HG02884 (cell line): Measurements from ENCODE around the gene ZNF586.
"Not testable (repeated sequence)": the region's sequence is repeated elsewhere in the genome, so short reads cannot be mapped to it uniquely, and the experiment has no call there.

Source experiments
- ATAC-seq: cut with Tn5 transposase; IDR thresholded peaks from one replicate; pipeline ENCODE4 v1.9.1; 2021; ENCODE audit warnings: mild to moderate bottlenecking, moderate library complexity; ENCODE audit not compliant: unreplicated experiment

Gene ZNF586

DNA sequence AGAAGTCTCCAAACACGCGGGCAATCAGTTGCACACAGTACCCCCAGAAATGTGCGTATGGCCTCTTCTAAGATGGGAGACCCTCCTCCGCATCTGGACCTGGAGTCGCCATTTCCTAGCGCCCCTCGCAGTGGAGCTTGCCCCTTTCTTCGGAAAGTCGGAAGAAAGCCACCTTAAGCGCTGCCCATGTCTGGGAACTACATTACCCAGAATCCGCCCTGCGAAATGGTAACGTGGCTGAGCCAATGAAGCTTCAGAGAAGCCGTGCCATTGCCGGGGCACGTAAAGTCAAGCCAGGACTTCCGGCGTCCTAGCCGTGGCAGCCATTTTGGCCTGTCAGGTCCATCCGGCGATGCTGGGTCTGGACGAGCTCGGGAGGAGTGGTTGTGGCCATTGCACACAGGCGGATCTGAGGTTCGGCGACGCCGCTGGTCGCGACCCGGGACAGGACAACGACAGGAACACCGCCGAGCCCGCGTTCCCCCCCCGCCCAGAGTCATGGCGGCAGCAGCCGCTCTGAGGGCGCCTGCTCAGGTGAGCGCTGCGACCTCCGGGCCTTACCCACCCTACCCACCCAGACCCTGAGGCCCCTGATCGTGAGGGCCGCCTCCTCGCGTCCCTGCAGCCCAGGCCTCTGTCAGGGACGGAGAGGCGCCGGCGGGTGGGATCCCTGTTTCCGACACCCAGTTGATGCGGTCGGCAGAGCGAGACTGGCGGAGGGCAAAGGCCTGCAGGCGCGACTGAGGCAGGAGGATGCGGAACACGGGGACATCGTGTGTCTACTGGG, at the start of gene ZNF586:
ZNF586 (plus strand) TSS at position 332 of the 787 bp plus-strand sequence; CDS start at position 499, 167 bp downstream.
- peak; percentile 81 for ATAC-seq

DNA sequence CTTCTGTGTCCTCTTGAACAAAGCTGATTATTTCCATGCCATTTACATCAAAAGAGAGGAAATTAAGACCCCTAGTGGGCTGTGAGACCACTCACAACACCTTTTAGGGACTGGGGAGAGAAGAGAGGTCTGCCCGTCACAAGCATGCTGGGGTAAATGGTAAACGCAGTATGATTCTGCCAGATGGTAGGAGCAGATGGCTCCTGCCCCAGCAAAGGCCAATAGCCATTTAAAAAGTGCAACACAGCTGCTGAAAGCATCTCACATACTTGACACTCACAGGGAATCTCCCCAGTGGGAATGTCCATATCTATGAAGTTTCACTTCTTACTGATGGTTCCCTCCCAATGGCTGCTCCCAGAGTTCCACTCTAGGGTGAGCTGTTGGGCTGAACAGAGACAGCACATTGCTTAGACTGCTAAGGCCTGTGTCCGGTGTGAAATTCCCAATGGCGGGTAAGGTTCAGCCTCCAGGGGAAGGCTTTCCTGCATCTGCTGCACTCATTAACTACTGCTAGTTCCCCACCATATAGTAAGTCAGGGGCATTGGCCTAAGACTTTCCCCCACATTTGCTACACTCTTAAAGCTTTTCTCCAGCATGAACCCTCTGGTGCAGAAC, 49.5 kb upstream of the ZNF586 start:
- no peak for ATAC-seq

- no peak for ATAC-seq
Observed at GRCh38 chr19:57720878-57721277, 48.6 kb upstream of the ZNF586 start.

- not testable (repeated sequence) for ATAC-seq
Observed at GRCh38 chr19:57738320-57738719, 31.2 kb upstream of the ZNF586 start.

GRCh38 chr19:57738770-57739169, 30.7 kb upstream of the ZNF586 start:
- not testable (repeated sequence) for ATAC-seq

DNA sequence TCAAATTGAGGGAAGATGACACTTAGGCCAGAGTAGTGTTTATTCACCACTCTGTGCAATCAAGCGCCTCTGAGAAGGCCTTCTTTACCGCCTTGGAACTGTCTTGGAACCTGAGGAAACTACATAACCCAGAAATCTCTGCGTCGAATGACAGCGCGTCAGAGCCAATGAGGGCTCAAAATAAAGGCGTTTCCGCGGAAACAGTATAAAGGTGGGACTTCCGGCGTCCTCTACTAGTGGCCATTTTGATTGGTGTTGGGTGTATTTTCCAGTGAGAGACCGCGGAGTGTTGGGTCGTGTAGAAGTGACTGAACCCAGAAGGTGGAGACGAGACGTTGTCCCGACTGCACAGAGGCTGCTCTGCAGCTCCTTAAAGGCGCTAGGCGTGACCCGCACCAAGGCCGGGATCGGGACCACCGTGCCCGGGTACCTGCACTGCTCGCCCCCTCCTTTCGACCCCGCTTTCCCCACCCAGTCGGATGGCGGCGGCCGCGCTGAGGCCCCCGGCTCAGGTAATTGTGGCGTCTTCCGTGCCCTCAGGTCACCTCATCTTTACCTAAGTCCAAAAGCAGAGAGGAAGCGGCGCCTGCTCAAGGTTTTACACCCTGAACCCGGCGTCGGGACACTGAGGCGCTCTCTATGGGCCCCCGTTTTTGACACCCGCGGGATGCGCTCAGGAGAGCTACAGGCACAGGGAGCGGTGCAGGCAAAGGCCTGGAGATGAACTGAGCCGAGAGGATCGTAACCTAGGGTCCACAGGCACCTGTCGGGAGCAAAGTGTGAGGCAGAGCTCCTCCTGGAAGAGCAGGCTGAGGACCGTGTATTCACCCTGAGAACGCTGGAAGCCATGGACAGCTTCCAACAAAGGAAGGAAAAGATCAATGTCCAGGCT, 22.6 kb upstream of the ZNF586 start, which contains the start of gene ZNF776:
ZNF776 (plus strand) TSS at position 236 of the 892 bp plus-strand sequence; CDS start at position 480, 244 bp downstream.
- peak; percentile 93 for ATAC-seq

- no peak for ATAC-seq
Observed at GRCh38 chr19:57747472-57747807, 22.0 kb upstream of the ZNF586 start.

GRCh38 chr19:57748029-57748428, 21.4 kb upstream of the ZNF586 start:
- ATAC-seq = no peak

GRCh38 chr19:57754091-57754673, 15.3 kb upstream of the ZNF586 start:
- ATAC-seq = no peak

GRCh38 chr19:57755031-57755430, 14.4 kb upstream of the ZNF586 start:
- no peak for ATAC-seq

DNA sequence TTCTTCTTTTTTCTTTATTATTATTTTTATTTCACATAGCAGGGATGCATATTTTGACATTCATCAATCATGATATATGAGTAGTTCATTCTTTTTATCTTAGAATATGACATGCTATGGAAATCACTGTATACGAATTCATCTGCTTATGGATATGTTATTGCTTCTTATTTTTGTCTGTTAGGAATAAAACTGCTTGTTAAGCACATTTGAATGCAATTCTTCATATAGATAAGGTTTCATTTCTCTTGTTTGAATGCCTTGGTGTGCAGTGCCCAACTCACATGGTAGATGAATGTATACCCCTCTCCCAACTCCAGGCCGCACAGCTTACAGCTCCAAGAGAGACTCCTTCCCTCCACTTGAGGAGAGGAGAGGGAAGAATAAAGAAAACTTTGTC, 11.5 kb upstream of the ZNF586 start:
- ATAC-seq = no peak

- no peak for ATAC-seq
Observed at GRCh38 chr19:57759096-57759495, 10.4 kb upstream of the ZNF586 start.

GRCh38 chr19:57771417-57771816, 1.9 kb downstream of the ZNF586 start:
- no peak for ATAC-seq

DNA sequence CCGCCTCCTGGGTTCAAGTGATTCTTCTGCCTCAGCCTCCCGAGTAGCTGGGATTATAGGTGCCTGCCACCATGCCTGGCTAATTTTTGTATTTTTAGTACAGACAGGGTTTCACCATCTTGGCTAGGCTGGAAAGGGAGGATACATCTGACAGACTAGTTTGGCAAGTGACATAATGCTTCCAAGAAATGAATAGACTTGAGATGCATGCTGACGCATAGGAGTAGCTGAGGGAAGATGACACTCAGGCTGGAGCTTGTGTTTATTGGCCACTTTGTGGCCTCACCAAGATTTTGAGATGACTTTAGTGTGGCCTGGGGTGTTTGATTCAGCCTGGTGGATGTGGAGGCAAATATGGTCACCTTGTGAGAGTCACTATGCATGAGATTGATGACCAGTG, 4.0 kb downstream of the ZNF586 start:
- ATAC-seq = no peak

DNA sequence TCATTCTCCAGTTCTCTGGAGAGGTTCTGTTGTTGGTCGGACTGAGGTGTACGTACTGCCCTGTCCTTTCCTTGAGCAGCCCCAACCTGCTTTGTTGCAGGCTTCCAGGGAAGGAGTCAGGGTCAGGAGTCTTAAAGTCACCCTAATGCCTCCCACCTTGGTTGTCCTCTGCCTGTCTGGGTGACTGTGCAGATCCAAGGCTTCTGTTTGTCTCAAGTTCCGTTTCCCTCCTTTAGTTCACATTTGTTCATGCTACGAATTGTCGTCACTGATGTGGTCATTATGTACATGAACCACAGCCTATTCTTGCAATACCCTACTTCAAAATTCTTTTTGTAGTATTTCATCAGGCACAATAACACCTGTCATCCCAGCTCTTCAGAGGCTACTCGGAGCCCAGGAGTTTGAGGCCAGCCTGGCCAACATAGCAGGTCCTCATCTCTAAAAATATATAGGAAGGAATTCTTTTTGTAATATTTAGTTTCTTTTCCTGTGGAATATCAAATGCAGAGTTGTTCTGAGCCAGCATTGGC, 7.4 kb downstream of the ZNF586 start:
- no peak for ATAC-seq

- ATAC-seq = no peak
Observed at GRCh38 chr19:57778336-57778735, 8.9 kb downstream of the ZNF586 start.

GRCh38 chr19:57779220-57779845, 9.9 kb downstream of the ZNF586 start:
- no peak for ATAC-seq

GRCh38 chr19:57786286-57786685, 16.8 kb downstream of the ZNF586 start:
- ATAC-seq = no peak

DNA sequence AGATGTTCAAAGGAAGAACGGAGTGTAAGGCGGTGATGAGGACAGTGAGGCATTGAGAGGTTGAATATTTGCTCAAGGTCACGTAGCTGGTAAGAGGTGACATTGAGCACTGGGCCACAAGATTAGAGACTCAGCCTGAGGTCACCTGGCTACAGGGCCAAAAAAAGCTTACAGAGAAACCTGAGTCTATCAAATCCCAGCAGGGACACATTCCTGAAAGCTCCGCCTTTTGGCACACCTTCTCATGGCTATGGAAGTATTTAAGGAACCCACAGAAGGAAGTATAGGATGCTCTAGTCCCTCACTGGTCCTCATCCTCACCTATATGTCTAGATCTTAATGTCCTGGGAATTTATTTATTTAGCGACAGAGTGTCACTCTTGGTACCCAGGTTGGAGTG, 17.4 kb downstream of the ZNF586 start:
- ATAC-seq = no peak

- ATAC-seq = no peak
Observed at GRCh38 chr19:57788114-57788692, 18.7 kb downstream of the ZNF586 start.
